Ammon's horn (tissue), 1 donor: ENCODE measurements around the gene PLEKHG2.
A peak's percentile ranks its signal among the peaks of the same experiment; 100 is the strongest.
"Not testable (repeated sequence)": the region's sequence is repeated elsewhere in the genome, so short reads cannot be mapped to it uniquely, and the experiment has no call there.

Experiments
- DNase-seq: peaks from one replicate; pipeline ENCODE4 v3.0.0-alpha.2; 2016; ENCODE audit warnings: low spot score

The PLEKHG2 gene

DNA sequence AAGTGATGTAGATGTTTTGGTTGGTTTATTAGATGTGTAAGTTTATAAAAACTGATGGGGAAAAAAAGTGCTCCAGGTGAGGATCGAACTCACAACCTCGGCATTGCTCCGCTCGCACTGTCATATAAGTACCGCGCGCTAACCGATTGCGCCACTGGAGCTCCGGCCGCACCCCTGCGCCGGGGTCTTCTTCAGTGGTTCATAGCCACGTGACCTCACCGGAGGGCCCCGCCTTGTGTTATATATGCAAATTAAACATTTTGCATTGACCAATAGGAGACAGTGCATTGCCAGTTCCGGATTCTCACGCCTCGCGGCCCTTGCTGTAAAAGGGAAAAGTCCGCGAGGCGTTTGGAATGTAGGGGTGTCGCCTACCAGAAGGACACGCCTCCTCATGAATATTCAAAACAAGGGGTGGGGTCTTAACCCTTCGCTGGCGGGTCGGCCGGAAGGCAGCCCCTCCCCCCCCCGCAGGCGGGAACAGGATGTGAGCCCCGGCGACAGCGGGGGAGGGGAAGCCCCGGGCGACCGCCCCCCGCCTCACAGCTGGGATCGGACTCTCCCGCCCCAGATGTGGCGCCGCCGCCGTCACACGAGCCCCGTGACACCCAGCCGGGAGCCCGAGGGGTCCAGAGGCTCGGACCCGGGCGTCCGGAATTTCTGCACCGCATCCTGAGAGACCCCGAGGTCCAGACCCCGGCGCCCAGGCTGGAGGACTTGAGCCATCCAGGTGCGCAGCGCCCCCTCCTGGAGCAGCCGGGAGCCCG lies at the start of gene PLEKHG2:
Gene PLEKHG2, plus strand, starts transcription at position 570 of the 767 bp plus-strand sequence. CDS start 1,418 bp downstream, outside the sequence.
- DNase-seq: peak; percentile 98

DNA sequence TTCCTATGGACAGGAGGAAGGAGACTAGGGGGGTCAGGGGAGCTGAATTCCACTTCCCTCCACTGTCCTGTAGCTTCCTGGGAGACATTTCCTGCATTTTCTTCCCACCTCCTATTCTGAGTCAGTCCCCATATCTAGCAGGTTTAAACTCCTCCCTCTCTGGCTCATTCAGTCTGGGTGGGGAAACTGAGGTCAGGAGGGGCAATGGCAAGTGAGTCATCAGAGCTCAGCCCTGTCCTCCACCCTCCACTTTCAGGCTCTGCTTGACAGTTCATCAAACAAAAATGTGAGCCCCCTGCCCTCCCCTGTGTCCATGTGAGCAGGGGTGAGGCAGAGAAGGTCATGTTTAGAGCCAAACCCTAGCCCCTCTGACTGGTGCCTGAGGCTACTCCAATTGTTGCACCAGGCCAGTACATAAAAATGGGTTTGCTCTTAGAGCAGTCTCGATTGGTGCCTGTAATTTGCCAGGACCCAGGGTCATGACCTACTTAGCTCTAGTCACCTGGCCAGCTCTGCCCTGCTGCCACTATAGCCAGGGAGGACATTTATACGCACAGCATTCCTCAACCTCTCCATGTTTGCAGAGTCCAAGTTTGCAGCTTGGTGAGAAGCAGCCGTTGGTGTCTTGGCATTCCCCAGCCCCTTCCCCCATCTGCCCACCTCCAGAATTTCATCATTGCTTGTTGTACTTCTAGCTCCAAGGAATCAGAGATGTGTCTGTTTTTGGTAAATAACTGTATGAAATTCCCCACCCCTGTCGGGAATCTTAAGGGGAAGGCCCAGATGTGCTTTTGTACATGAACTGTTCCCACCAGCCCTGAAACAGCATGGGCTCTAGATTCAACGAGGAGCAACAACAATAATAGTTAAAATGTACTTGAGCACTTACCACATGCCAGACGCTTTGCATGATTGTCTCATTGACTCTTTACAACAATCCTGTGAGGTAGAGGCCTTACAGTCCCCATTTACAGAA lies 49.5 kb upstream of the PLEKHG2 start:
- DNase-seq: no peak

GRCh38 chr19:39363901-39364457 lies 48.5 kb upstream of the PLEKHG2 start:
- DNase-seq: peak; percentile 95

DNA sequence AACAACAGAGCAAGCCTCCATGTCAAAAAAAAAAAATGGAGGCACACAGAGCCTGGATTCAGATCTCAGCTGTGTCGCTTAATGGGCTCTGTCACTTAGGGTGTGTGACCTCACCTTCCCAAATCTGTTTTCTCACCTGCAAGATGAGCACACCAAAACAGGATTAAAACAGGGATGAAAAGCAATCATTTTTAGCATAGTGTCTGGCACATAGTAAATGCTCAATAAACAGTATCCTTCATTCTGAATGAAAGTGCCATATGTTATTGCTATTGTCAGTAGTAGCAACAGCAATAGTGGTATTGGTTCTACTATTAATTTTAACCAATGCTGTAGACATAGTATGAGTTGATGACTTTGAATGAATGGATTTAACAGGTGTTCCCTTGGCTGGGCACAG lies 46.9 kb upstream of the PLEKHG2 start:
- DNase-seq: no peak

GRCh38 chr19:39369200-39369599 lies 43.3 kb upstream of the PLEKHG2 start:
- DNase-seq: no peak

DNA sequence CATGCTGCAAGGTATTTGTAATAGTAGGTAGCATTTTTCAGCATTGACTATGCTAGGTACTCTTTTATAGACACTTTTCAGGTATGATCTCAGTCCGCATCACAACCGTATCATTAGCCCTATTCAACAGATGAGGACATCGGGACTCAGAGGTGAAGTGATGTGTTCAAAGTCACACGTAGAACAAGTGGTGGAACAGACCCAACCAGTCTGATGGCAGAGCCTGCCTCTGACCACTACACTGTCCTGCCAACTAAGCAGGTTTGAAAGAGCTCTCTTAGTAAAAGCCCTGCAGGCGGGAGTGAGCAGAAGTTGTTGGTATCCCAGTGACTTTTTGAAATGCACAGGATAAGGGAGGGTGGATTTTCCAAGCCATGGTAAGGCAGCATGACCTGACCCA lies 41.7 kb upstream of the PLEKHG2 start:
- DNase-seq: no peak

DNA sequence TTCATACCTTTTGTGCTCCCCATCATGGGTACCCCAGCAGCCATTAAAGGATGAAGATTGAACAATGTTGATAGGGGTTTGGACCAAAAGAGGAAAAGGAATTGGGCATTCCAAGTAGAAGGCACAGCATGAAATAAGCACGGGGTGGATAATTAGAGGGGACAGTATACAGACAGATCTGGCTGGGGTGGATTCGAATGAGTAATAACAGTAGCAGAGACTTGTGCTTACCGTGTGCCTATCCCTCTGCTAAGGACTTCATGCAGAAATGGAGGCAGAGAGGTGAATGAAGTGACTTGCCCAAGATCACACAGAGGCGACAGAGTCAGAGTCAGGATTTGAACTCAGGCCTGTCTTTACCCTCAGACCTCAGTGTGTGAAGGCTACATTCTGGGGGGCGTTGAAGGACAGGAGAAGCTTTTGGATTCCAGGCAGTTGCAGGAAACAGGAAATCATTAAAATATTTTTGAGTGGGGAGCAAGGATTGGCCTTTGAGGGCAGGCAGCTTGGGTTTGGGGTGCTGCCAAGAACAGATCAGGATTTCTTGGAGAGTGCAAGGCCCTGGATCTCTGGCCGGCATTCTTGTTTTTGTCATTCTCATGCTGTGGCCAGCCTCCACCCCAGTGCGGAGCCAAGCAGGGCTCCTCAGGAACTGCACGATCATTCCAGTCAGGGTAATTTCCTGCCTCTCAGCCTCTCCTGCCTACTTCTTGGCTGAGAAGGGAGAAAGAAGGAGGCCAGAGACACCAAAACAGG lies 40.2 kb upstream of the PLEKHG2 start:
- peak; percentile 75 for DNase-seq

DNA sequence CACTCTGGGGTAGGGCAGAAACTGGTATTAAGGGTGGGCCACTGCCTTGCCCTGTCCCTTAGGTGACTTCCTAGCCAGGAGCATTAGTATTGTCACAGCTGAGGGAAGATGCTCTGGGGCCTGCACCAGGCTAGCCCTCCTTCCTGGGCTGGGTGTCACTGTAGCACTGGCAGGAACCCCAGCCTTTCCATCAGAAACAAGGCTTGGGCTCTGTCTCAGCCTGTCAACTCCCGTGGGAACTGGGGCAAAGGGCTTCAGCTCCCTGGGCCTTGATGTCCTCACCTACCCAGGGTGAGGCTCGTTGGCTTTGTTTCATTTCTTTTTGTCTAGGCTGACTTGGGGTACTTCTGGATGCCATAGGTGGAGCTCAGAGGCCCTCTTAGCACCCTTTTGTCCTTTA lies 39.5 kb upstream of the PLEKHG2 start:
- DNase-seq: no peak

- DNase-seq: no peak
Measured at GRCh38 chr19:39375929-39376328, 36.5 kb upstream of the PLEKHG2 start.

GRCh38 chr19:39377373-39378362 lies 34.8 kb upstream of the PLEKHG2 start:
- no peak for DNase-seq

GRCh38 chr19:39379366-39379765 lies 33.1 kb upstream of the PLEKHG2 start:
- not testable (repeated sequence) for DNase-seq

GRCh38 chr19:39379865-39380396 lies 32.5 kb upstream of the PLEKHG2 start:
- peak; percentile 54 for DNase-seq

DNA sequence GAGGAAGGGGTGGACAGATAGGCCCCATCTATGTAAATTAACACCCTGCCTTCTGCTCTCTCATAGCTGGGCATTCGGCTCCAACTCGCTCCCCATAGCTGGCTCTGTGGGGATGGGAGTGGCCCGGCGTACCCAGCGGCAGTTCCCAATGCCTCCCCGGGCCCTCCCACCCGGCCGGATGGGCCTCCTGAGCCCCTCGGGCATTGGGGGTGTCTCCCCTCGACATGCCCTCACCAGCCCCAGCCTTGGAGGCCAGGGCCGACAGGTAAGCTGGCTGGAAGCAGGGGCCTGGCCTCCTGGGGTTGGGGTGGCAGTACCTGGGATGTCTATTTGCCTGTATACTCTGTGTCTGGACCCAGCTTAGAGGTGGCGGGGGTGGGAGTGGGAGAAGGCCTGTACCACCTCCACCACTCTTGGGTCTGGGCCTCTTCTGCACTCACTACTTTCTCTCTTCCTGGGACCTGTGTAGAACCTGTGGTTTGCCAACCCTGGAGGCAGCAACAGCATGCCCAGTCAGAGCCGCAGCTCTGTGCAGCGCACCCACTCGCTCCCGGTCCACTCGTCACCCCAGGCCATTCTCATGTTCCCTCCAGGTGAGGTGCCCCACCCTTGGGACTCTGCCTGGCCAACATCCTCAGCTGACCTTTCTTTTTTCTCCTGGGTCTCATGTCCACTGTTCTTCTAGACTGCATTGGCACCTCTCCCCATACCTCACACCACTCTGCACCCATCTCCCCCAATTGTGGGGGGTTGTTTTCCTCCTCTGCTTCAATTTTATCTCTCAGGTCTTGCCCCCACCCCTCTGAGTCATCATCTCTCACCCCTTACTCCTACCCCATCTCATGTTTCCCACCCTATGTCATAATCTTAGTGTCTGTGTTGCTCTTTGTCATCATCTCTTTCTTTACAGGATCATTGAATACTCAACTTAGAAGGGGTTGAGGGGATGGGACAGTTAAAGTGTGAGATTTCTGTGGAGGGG lies 31.7 kb upstream of the PLEKHG2 start:
- no peak for DNase-seq

GRCh38 chr19:39381910-39382611 lies 30.4 kb upstream of the PLEKHG2 start:
- DNase-seq: no peak

- no peak for DNase-seq
Measured at GRCh38 chr19:39382991-39383828, 29.3 kb upstream of the PLEKHG2 start.

DNA sequence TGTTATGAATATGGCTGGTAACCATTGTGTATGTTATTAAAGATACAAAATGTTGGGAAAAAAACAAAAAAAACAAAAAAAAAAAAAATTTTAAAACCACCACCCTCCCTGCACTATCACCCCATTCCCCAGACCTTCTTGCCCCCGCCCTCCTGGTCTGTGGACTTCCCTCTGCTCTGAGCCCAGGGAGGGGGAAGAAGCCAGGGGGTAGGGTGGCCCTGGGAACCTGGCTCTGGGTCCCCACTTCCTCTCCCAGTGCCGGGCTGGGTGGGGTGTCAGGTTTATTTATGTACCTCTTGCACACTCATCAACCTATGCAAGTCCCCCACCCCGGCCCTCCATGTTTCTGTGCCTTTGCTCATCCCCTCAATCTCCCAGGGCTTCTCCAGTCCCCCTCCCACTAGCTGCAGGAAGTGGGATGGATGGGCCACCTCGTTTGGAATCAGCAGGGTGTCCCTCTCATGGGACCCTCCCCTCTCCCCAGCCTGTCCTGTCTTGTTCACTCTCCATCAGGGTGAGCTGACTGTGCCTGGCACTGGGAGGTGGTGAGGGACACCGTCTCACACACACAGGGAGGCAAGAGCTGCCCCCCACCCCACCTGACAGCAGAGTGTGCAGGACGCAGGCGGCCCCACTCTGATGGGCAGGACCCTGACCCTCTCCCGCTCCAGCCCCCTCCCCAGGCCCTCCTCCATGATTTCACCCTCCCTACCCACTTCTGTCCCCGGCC lies 27.5 kb upstream of the PLEKHG2 start:
- no peak for DNase-seq
